ENCODE results near the gene SEZ6L.

The SEZ6L gene

DNA sequence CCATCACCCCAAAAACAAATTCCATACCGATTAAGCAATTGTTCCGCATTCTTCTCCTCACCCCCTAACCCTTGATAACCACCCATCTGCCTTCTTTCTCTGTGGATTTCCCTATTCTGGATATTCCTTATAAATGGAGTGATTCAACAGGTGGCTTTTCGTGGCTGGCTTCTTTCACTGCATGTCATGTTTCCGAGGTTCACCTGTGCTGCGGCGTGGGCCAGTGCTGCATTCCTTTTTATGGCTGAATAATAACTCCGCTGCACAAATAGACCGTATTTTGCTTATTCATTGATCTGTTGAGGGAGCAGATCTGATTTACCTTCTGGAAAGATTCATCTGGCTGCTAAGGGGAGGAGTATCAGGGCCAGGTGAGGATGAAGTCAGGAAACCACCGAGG is 165.0 kb downstream of the SEZ6L start:
- no peak for DNase-seq (ENCODE audit: low spot score)

- no peak for DNase-seq (ENCODE audit: low spot score)
Observed at GRCh38 chr22:26336773-26337172, 167.5 kb downstream of the SEZ6L start.

DNA sequence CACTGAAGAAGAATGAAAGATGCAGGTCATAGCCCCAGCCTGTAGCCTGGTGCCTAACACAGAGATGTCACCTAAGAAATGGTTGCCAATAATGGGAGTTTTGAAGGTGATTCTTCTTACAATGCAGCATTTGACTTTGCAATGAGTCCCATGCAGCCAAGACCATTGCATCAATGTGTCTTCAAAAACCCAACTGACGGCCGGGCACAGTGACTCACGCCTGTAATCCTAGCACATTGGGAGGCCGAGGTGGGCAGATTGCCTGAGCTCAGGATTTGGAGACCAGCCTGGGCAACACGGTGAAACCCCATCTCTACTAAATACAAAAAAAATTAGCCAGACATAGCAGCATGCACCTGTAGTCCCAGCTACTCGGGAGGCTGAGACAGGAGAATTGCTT is 170.5 kb downstream of the SEZ6L start:
- no peak for DNase-seq (ENCODE audit: low spot score)

GRCh38 chr22:26342745-26343410 is 173.6 kb downstream of the SEZ6L start:
- no peak for DNase-seq (ENCODE audit: low spot score)

DNA sequence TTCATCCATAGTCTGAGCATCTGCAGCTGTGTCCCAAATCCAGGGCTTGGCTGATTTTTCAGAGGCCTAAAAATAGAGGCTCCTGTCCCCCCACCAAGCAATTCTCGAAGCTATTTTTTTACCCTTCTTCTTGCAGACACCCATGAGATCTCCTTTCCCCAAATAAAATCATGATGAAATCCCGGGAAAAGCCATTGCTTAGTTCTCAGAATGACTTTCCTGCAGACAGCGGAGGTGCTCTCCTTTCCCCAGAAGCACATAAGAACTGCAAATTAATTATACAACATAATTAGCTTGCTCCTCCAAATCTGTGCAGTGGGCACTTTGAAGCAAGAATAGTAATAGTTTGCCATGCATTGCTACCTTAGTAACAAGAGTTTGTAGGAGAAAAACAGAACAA is 176.2 kb downstream of the SEZ6L start:
- DNase-seq (ENCODE audit: low spot score), result no peak

GRCh38 chr22:26348810-26349526 is 179.7 kb downstream of the SEZ6L start:
- DNase-seq (ENCODE audit: low spot score), result no peak

- no peak for DNase-seq (ENCODE audit: low spot score)
Observed at GRCh38 chr22:26354707-26355106, 185.4 kb downstream of the SEZ6L start.

GRCh38 chr22:26357281-26357680 is 188.0 kb downstream of the SEZ6L start:
- DNase-seq (ENCODE audit: low spot score), result no peak

DNA sequence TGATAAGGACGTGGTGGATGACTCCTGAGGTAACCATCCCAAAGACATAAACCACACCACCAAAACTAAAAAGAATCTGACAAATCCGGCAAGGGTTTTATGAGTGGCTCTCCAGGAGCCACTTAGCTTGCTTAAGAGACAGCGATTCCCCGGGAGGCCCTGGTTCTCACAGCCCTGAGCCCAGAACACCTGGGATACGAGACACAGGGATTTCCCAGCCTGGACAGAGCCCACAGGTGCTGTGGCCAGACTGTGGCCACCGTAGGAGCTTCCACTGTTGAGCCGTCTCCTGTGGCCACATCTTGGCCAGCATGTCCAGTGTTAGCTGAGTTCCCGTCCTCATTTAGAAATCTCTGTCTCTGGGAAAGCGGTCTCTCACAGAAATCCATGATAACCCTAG is 188.6 kb downstream of the SEZ6L start:
- no peak for DNase-seq (ENCODE audit: low spot score)

DNA sequence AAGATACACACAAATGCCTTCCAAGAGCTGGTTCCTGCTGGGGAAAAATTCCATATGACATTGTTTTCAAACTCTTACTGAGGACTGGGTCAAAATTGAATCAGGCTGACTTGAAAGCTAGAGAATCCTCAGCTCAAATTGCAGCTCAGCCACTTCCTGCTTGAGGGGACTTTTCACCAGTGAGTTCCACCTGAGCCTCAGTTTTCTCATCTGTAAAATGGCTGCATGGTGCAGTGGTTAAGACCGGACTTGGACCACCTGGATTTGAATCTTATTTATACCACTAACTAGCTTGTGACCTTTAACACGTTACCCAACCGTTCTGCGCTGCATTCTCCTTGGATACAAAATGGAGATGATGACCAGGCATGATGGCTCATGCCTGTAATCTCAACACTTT is 189.9 kb downstream of the SEZ6L start:
- DNase-seq (ENCODE audit: low spot score), result no peak

GRCh38 chr22:26360169-26360885 is 191.1 kb downstream of the SEZ6L start:
- DNase-seq (ENCODE audit: low spot score), result peak; percentile 73

DNA sequence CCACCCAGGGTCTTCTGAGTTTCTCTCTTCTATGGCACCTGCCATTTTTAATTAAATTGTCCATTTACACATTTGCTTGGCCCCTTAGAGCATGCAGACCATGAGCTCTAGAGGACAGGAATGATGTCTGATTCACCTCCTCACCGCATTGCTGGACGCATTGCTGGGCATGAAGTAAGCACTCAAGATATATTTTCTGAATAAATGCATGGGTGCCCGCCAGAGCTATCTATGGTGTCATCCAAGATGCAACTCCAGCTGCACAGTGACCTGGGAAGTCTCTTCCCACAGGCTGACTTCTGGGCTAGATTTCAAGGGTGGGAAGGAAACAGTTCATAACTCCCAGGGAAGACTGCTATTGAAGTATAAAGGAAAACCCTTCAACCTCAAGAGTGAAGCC is 193.2 kb downstream of the SEZ6L start:
- DNase-seq (ENCODE audit: low spot score), result peak; percentile 33

DNA sequence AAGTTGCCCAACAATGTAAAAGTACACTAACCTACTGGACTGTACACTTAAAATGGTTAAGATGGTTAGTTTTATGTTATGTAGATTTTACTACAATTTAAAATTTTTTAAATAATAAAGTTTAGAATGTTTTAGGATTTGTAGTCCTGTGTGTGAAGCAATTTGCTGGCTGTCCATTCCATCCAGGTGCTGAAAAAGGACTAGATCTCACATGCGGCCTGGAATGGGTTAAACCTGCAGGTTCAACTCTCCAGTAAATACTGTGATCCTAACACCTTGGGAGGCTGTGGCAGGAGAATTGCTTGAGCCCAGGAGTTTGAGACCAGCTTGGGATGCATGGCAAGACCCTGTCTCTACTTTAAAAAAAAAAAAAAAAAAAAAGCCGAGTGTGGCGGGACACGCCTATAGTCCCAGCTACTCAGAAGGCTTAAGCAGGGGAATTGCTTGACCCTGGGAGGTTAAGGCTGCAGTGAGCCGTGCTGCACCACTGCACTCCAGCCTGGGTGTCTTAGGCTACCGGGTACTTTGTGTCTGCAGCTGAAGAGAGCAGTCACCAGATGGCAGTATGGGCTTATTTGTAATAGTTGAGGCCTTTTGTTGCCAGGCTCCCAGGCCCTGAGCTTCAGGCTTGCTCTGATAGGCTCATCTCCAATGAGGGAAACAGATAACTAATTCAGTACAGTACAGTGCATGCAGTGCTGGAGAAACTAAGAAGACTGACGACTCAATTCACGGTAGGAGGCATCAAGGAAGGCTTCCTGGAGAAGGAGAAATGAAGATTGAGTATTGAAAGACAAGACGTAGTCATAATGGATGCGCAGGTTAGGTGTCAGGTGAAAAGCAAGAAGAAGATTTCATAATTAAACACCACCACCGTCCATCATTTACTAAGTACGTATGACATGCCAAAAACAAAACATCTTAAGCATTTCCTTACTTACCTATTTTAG is 195.1 kb downstream of the SEZ6L start:
- peak; percentile 90 for DNase-seq (ENCODE audit: low spot score)

- peak; percentile 63 for DNase-seq (ENCODE audit: low spot score)
Observed at GRCh38 chr22:26367402-26368245, 198.4 kb downstream of the SEZ6L start.

DNA sequence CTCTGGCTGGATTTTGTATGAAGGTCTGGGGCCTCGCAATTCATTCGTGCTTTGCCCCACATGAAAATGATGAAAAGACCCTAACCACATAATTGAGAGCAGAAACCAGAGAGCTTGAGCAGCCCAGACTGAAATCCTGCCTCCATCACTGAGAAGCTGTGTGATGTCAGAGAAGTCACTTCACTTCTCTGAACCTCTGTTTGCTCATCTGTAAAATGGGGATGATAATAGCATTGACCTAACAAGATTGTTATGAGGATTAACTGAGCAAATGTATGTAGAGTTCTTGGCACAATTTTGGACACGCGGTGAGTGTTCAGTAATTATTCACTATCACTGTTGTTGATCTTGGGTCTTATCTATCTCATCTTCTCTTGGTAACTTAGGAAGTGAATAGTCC is 203.6 kb downstream of the SEZ6L start:
- DNase-seq (ENCODE audit: low spot score), result no peak

DNA sequence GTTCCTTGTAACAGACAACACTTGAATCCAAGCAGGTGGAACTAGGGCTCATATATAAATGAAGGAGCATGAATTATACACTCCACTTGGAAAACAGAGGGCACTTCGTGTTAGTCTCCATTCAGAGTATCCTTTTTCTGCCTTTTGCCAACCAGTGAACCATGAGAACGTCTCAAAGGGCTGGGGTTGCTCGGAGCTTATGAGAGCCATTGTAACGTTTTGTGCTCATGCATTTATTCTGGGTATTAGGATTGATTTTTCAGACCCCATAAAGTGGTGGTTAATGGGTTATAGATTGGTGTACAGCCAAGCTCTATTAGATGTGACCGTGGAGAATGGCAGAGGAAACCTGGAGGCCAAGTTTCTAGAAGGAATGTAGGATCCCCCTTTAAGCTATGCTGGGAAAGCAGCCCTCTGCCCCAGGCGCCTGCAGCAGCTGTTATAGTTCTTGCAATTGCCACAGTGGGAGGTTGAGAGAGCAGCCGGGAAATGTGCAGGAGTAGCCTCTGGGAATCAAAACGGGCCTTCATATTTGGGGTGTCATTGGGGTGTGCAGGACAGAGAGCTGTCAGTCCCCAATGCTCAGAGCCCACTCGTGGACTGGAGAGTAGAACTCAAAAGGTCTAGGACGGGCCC is 205.2 kb downstream of the SEZ6L start:
- DNase-seq (ENCODE audit: low spot score), result no peak

DNA sequence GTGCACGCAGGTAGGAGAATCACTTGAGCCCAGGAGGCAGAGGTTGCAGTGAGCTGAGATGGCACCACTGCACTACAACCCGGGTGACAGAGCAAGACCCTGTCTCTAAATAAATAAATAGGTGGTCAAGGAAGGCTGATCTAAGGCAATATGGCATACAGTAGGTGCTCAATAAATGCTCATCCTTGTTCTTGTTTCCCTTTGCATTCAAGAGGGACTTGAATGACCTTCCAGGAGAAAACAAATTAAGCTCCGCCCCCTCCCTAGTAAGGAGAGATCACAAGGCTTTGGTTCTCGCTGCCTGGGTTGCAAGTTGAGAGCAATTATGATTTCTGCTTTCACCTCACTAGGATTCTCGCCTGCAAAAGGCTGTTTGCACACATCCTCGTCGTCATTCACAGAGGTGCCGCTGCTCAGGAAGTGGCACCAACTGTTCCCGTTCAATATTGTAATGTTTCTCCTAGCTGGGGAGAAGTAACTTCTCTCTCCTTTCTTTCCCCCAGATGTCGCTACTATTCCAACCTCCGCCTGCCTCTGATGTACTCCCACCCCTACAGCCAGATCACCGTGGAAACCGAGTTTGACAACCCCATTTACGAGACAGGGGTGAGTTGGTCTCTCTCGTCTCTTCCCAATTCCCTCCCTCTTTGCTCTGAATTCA is 208.0 kb downstream of the SEZ6L start:
- DNase-seq (ENCODE audit: low spot score), result no peak

- no peak for DNase-seq (ENCODE audit: low spot score)
Observed at GRCh38 chr22:26380072-26380830, 211.0 kb downstream of the SEZ6L start.

DNA sequence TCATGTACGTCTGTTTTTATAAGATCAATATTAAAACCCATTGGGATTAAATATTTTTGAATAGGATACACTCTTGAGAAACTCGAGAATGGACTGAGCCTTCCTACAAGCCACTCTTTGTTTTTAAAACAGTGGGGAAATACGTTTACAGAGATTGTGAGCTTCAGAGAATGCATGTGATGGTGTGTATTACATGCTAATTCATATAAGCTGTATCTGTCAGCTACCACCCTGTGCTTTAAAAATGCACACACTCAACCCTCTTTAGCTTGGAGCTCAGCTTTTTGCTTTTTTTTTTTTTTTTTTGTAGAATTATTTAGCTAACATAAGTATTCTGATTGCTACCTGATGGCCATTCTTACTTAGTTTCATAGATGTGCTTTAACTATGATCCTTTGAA is 213.5 kb downstream of the SEZ6L start:
- DNase-seq (ENCODE audit: low spot score), result no peak

Measured in RKO (cell line).